Measurements from ENCODE around the gene TMEM60. TPM values are rescaled to one million over a fixed set of nuclear protein-coding genes. Genes with fewer than 3 reads are reported as not detected.

TMEM60 gene
- total RNA-seq, 4 donors from 2014 or later = 3.4 to 15.7 (median 9.5) TPM

- no peak overlapping the region for H3K27ac ChIP-seq
- in situ Hi-C loops (cut with MboI; ENCODE audit: low pct_ligation_motif_present in 1 of 4, low pct_unique_long_range_greater_than_20kb in 1 of 4, low sequenced_read_pairs in 3 of 4) (loop anchor here in 3 of 4 donors (10.0 kb wide), 2 partner anchors 88 to 98 kb away; no protein-coding TSS in a partner anchor), intact Hi-C loops (cut with DNase I; ENCODE audit: low total_unique reads) (no loop called here)
- H3K36me3 ChIP-seq = no peaks in the 10 kb centered on the region
- DNase-seq = no peak
- H3K9me3 ChIP-seq = no peaks in the 10 kb centered on the region
- TF ChIP-seq CTCF (IDR thresholded peaks at IDR 0.05) (no peak), POLR2AphosphoS5 (IDR thresholded peaks at IDR 0.05) (no peak), POLR2A (IDR thresholded peaks at IDR 0.05) (no peak), EP300 (IDR thresholded peaks at IDR 0.05; ENCODE audit: low read depth) (no peak)
- no peak overlapping the region for H3K4me3 ChIP-seq
- no peaks in the 10 kb centered on the region for H3K27me3 ChIP-seq
- H3K4me1 ChIP-seq = peaks cover 0 to 13% (median 8%) of the 10 kb centered on the region in 4 donors
- WGBS, 2 donors (ENCODE audit: low coverage in 1 of 2) = 45 to 75% methylated on average over 1 of the region's 1 CpG
Measured at GRCh38 chr7:77753173-77753572, 45.1 kb downstream of the TMEM60 start.

- 72 to 83% methylated on average over 1 to 2 of the region's 2 CpGs for WGBS, 2 donors (ENCODE audit: low coverage in 1 of 2)
- Histone ChIP-seq H3K4me3 (no peak overlapping the region), H3K27me3 (no peaks in the 10 kb centered on the region), H3K9me3 (no peaks in the 10 kb centered on the region), H3K27ac (no peak overlapping the region), H3K4me1 (peaks cover 0 to 9% (median 8%) of the 10 kb centered on the region in 4 donors), H3K36me3 (no peaks in the 10 kb centered on the region)
- intact Hi-C loops (cut with DNase I; ENCODE audit: low total_unique reads) (no loop called here), in situ Hi-C loops (cut with MboI; ENCODE audit: low pct_ligation_motif_present in 1 of 4, low pct_unique_long_range_greater_than_20kb in 1 of 4, low sequenced_read_pairs in 3 of 4) (loop anchor here in 3 of 4 donors (10.0 kb wide), 2 partner anchors 87 to 97 kb away; no protein-coding TSS in a partner anchor)
- TF ChIP-seq EP300 (IDR thresholded peaks at IDR 0.05; ENCODE audit: low read depth) (no peak), POLR2A (IDR thresholded peaks at IDR 0.05) (no peak)
- DNase-seq = no peak
Measured at GRCh38 chr7:77752016-77752415, 46.2 kb downstream of the TMEM60 start.

GRCh38 chr7:77747718-77748117 lies 50.5 kb downstream of the TMEM60 start:
- Histone ChIP-seq H3K9me3 (no peaks in the 10 kb centered on the region), H3K4me1 (peaks cover 0 to 8% (median 4%) of the 10 kb centered on the region in 4 donors), H3K27me3 (no peaks in the 10 kb centered on the region), H3K36me3 (no peaks in the 10 kb centered on the region), H3K27ac (no peak overlapping the region), H3K4me3 (no peak overlapping the region)
- in situ Hi-C loops (cut with MboI; ENCODE audit: low pct_ligation_motif_present in 1 of 4, low pct_unique_long_range_greater_than_20kb in 1 of 4, low sequenced_read_pairs in 3 of 4) (no loop called here), intact Hi-C loops (cut with DNase I; ENCODE audit: low total_unique reads) (no loop called here)
- TF ChIP-seq CTCF (IDR thresholded peaks at IDR 0.05) (no peak), POLR2AphosphoS5 (IDR thresholded peaks at IDR 0.05) (no peak), POLR2A (IDR thresholded peaks at IDR 0.05) (no peak), EP300 (IDR thresholded peaks at IDR 0.05; ENCODE audit: low read depth) (no peak)
- DNase-seq = no peak
- WGBS, 2 donors (ENCODE audit: low coverage in 1 of 2) = 80% methylated on average over 1 of the region's 1 CpG; no CpG with 5 or more reads in 1 of the 2 donors

- TF ChIP-seq EP300 (IDR thresholded peaks at IDR 0.05; ENCODE audit: low read depth) = no peak
- no peak for TF ChIP-seq POLR2A (IDR thresholded peaks at IDR 0.05)
- no peaks in the 10 kb centered on the region for H3K9me3 ChIP-seq
- in situ Hi-C loops (cut with MboI; ENCODE audit: low pct_ligation_motif_present in 1 of 4, low pct_unique_long_range_greater_than_20kb in 1 of 4, low sequenced_read_pairs in 3 of 4) (no loop called here), intact Hi-C loops (cut with DNase I; ENCODE audit: low total_unique reads) (no loop called here)
- no peak for DNase-seq
- no peak overlapping the region for H3K4me3 ChIP-seq
- no peak overlapping the region for H3K27ac ChIP-seq
- WGBS, 2 donors (ENCODE audit: low coverage in 1 of 2) = 0 to 69% methylated on average over 1 to 2 of the region's 2 CpGs
- no peaks in the 10 kb centered on the region for H3K36me3 ChIP-seq
- H3K4me1 ChIP-seq = peaks cover 0 to 8% (median under 1%) of the 10 kb centered on the region in 4 donors
- H3K27me3 ChIP-seq = no peaks in the 10 kb centered on the region
Measured at GRCh38 chr7:77747178-77747577, 51.1 kb downstream of the TMEM60 start.

- TF ChIP-seq EP300 (IDR thresholded peaks at IDR 0.05; ENCODE audit: low read depth) (no peak), POLR2AphosphoS5 (IDR thresholded peaks at IDR 0.05) (no peak)
- intact Hi-C loops (cut with DNase I; ENCODE audit: low total_unique reads) (no loop called here), in situ Hi-C loops (cut with MboI; ENCODE audit: low pct_ligation_motif_present in 1 of 4, low pct_unique_long_range_greater_than_20kb in 1 of 4, low sequenced_read_pairs in 3 of 4) (no loop called here)
- no peaks in the 10 kb centered on the region for H3K27me3 ChIP-seq
- DNase-seq = no peak
- no peaks in the 10 kb centered on the region for H3K9me3 ChIP-seq
- WGBS, 2 donors (ENCODE audit: low coverage in 1 of 2) = 98 to 100% methylated on average over 1 to 2 of the region's 2 CpGs
- H3K36me3 ChIP-seq = no peaks in the 10 kb centered on the region
- no peak overlapping the region for H3K27ac ChIP-seq
- no peak overlapping the region for H3K4me3 ChIP-seq
- H3K4me1 ChIP-seq = peaks cover 0 to 8% (median 0%) of the 10 kb centered on the region in 4 donors
Measured at GRCh38 chr7:77746824-77747165, 51.4 kb downstream of the TMEM60 start.
